Measurements from ENCODE around the gene FOXL2. TPM values are rescaled to one million over a fixed set of nuclear protein-coding genes. Genes with fewer than 3 reads are reported as not detected.

FOXL2 gene
- total RNA-seq, 1 experiment from 2014 or later, result not detected

DNA sequence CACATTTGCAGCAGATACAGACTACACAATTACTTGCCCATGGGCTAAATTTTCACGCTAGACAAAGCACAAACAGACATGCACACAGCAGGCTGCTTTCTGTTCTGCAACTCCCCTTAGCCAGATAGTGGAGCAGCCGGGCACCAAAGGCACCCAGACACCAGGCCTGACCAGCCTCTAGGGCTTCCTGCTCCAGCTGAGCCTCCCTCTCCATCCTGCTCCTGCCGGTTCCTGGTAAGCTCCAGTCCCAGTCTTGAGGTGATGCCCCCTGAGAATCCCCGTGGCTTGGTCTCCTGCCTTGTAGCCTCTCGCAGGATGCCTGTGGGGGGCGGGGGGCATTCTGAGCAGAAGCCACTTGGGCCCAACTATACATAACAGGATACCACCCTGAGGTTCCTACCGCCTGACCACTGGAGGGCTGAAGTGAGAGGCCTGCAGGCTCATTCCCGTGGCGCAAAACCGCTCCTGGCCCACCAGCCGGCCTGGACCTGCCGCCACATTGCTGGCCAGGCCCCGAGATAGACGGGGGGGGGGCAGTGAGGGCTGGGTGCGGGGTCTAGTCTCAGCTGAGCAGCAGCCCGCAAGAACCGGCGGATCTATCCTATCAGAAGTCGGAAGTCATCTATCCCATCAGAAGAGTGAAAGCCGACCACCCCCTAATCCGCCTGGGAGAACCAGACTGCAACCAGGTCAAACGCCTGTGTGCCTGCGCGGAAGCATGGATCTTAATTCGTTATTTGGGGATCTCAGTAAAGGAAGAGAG is 3.9 kb downstream of the FOXL2 start:
- BruUV-seq (replicated peaks), result no TSS peak
- no peaks in the 10 kb centered on the region for H3K79me2 ChIP-seq (ENCODE audit: low read depth)
- H3K9me3 ChIP-seq (ENCODE audit: insufficient read depth, low read depth), result no peaks in the 10 kb centered on the region
- POLR2A ChIA-PET (ENCODE audit: unreplicated experiment), result no interaction called here
- no peaks in the 10 kb centered on the region for H3F3A ChIP-seq (ENCODE audit: insufficient read depth, low read depth)
- 0 out of 2 replicates have a peak, but pooled peaks cover under 1% of the 10 kb centered on the region for H3K27me3 ChIP-seq (ENCODE audit: insufficient read depth, low read depth)
- H3K4me3 ChIP-seq, result no peak overlapping the region
- no peak overlapping the region for H3K27ac ChIP-seq
- H3K9me2 ChIP-seq (ENCODE audit: insufficient read depth), result no peaks in the 10 kb centered on the region
- H4K20me1 ChIP-seq (ENCODE audit: insufficient read depth), result no peaks in the 10 kb centered on the region
- no peak overlapping the region for H3K4me2 ChIP-seq
- H2AFZ ChIP-seq, result no peak overlapping the region
- no peak for DNase-seq
- no peaks in the 10 kb centered on the region for H3K36me3 ChIP-seq (ENCODE audit: low read depth)
- intact Hi-C loops (cut with micrococcal nuclease; ENCODE audit: unreplicated experiment), result loop anchor here (5.0 kb wide), 2 partner anchors 169 to 399 kb away; partner anchors contain the start of gene MRPS22
- CTCF ChIA-PET, result no interaction called here
- H3K4me1 ChIP-seq (replicated peaks; ENCODE audit: insufficient read depth), result no peaks in the 10 kb centered on the region
- TF ChIP-seq EZH2 (IDR thresholded peaks at IDR 0.05; ENCODE audit: low read depth), result no peak
- no peak for TF ChIP-seq CTCF (conservative IDR thresholded peaks at IDR 0.05)

GRCh38 chr3:138942271-138942670 is 4.7 kb downstream of the FOXL2 start:
- intact Hi-C loops (cut with micrococcal nuclease; ENCODE audit: unreplicated experiment), result loop anchor here (5.0 kb wide), 2 partner anchors 170 to 400 kb away; partner anchors contain the start of gene MRPS22
- no peak for DNase-seq
- POLR2A ChIA-PET (ENCODE audit: unreplicated experiment), result no interaction called here
- no peaks in the 10 kb centered on the region for H3K4me1 ChIP-seq (replicated peaks; ENCODE audit: insufficient read depth)
- H3K4me3 ChIP-seq, result no peak overlapping the region
- no peaks in the 10 kb centered on the region for H3K9me2 ChIP-seq (ENCODE audit: insufficient read depth)
- no peaks in the 10 kb centered on the region for H3K79me2 ChIP-seq (ENCODE audit: low read depth)
- no peaks in the 10 kb centered on the region for H3K27me3 ChIP-seq (ENCODE audit: insufficient read depth, low read depth)
- no peak overlapping the region for H3K4me2 ChIP-seq
- no peaks in the 10 kb centered on the region for H3K36me3 ChIP-seq (ENCODE audit: low read depth)
- BruUV-seq (replicated peaks), result no TSS peak
- TF ChIP-seq CTCF (conservative IDR thresholded peaks at IDR 0.05), result no peak
- TF ChIP-seq EZH2 (IDR thresholded peaks at IDR 0.05; ENCODE audit: low read depth), result no peak
- H2AFZ ChIP-seq, result no peak overlapping the region
- no peak overlapping the region for H3K27ac ChIP-seq
- no peaks in the 10 kb centered on the region for H4K20me1 ChIP-seq (ENCODE audit: insufficient read depth)
- no peaks in the 10 kb centered on the region for H3K9me3 ChIP-seq (ENCODE audit: insufficient read depth, low read depth)
- CTCF ChIA-PET, result no interaction called here
- H3F3A ChIP-seq (ENCODE audit: insufficient read depth, low read depth), result no peaks in the 10 kb centered on the region

- TF ChIP-seq CTCF (conservative IDR thresholded peaks at IDR 0.05) (peak; percentile 68), EZH2 (IDR thresholded peaks at IDR 0.05; ENCODE audit: low read depth) (no peak)
- Histone ChIP-seq H3K27me3 (ENCODE audit: insufficient read depth, low read depth) (no peaks in the 10 kb centered on the region), H3K4me1 (replicated peaks; ENCODE audit: insufficient read depth) (no peaks in the 10 kb centered on the region), H2AFZ (no peak overlapping the region), H3K4me3 (no peak overlapping the region), H3K36me3 (ENCODE audit: low read depth) (no peaks in the 10 kb centered on the region), H3K9me2 (ENCODE audit: insufficient read depth) (no peaks in the 10 kb centered on the region), H3K79me2 (ENCODE audit: low read depth) (no peaks in the 10 kb centered on the region), H3K9me3 (ENCODE audit: insufficient read depth, low read depth) (no peaks in the 10 kb centered on the region), H4K20me1 (ENCODE audit: insufficient read depth) (no peaks in the 10 kb centered on the region), H3K27ac (no peak overlapping the region), H3K4me2 (no peak overlapping the region), H3F3A (ENCODE audit: insufficient read depth, low read depth) (no peaks in the 10 kb centered on the region)
- intact Hi-C loops (cut with micrococcal nuclease; ENCODE audit: unreplicated experiment), result loop anchor here (1.0 to 5.0 kb wide), 3 partner anchors 171 to 401 kb away; partner anchors contain the start of gene MRPS22
- ChIA-PET POLR2A (ENCODE audit: unreplicated experiment) (no interaction called here), CTCF (interaction anchor here (0.6 to 1.2 kb wide), 2 partner anchors 413 to 767 kb away, joined by 3 to 6 read pairs; no protein-coding TSS in a partner anchor)
- DNase-seq, result peak; percentile 40 to 55
- no TSS peak for BruUV-seq (replicated peaks)
Observed at GRCh38 chr3:138941259-138941885, 5.6 kb downstream of the FOXL2 start.

All from PC-9 (cell line).